B cell (primary cell): ENCODE results near the gene RPTOR. TPM values are rescaled to one million over a fixed set of nuclear protein-coding genes. Genes with fewer than 3 reads are reported as not detected.

Experiments used
- ATAC-seq: fragments of 200-7000 bp; cut with Tn5 transposase; one replicate; pipeline ENCODE4 v1.10.0; 2021; ENCODE audit warnings: low read depth, mild to moderate bottlenecking, moderate number of reproducible peaks, moderate library complexity
- CTCF ChIA-PET: fragments of 350-600 bp; sonication (Branson Sonifier 250); formaldehyde crosslinking; loops from one replicate; lab custom pipeline; 2021; ENCODE audit warnings: antibody characterized with exemption, inconsistent platforms; lab: Charles Lee
- POLR2A ChIA-PET: fragments of 350-600 bp; sonication (Branson Sonifier 250); formaldehyde crosslinking; loops from one replicate; lab custom pipeline; 2021; ENCODE audit warnings: antibody characterized with exemption; lab: Charles Lee
- DNase-seq: peaks from one replicate; pipeline ENCODE4 v3.0.0; 2013
- H2AFZ ChIP-seq: 2 replicates; pipeline ENCODE4 v1.6.1; 2012; ENCODE audit warnings: mild to moderate bottlenecking, low read depth, low read length; ENCODE audit not compliant: insufficient read depth, poor library complexity, severe bottlenecking
- H3K27ac ChIP-seq, 2 donors: 1 replicate in 1 of 2; 2 replicates in 1 of 2; pipeline ENCODE4 v1.5.1; 2012 to 2013; ENCODE audit warnings: low read length in 2 of 2, mild to moderate bottlenecking in 2 of 2, moderate library complexity in 1 of 2
- H3K27me3 ChIP-seq, 4 experiments: fragments of 200-600 bp in 1 of 4; sonication (generic) in 1 of 4; replicated peaks in 1 of 4; 1 replicate in 2 of 4; 2 replicates in 2 of 4; pipeline versions ENCODE4 v1.6.1 to v1.7.0; 2013 to 2016; ENCODE audit warnings: low read length in 3 of 4, mild to moderate bottlenecking in 2 of 4, mixed read lengths in 1 of 4, moderate library complexity in 1 of 4; ENCODE audit not compliant: insufficient read depth in 4 of 4, control insufficient read depth in 3 of 4; ENCODE audit errors: control extremely low read depth in 1 of 4
- H3K36me3 ChIP-seq, 2 experiments: replicated peaks in 1 of 2; 1 replicate in 1 of 2; 2 replicates in 1 of 2; pipeline versions ENCODE4 v1.6.1 to v1.7.1; 2013; ENCODE audit warnings: low read length in 1 of 2; ENCODE audit not compliant: insufficient read depth in 2 of 2, control insufficient read depth in 1 of 2; ENCODE audit errors: control extremely low read depth in 1 of 2, extremely low read depth in 1 of 2
- H3K4me1 ChIP-seq, 2 donors: fragments of 200-600 bp in 1 of 2; sonication (generic) in 1 of 2; 1 replicate in 1 of 2; 2 replicates in 1 of 2; pipeline versions ENCODE4 v1.5.1 to v1.6.1; 2013 to 2017; ENCODE audit warnings: low read length in 2 of 2; ENCODE audit not compliant: control insufficient read depth in 2 of 2, insufficient read depth in 2 of 2
- H3K4me2 ChIP-seq: replicated peaks from 2 replicates; pipeline ENCODE3; 2012; ENCODE audit warnings: mild to moderate bottlenecking, low read depth, low read length; ENCODE audit not compliant: poor library complexity, severe bottlenecking
- H3K4me3 ChIP-seq, 5 experiments: fragments of 200-600 bp in 1 of 5; sonication (generic) in 1 of 5; 1 replicate in 3 of 5; 2 replicates in 2 of 5; pipeline versions ENCODE4 v1.5.1 to v1.7.0; 2011 to 2016; ENCODE audit warnings: low read length in 4 of 5, mild to moderate bottlenecking in 4 of 5, low read depth in 2 of 5, control low read depth in 1 of 5, moderate library complexity in 1 of 5; ENCODE audit not compliant: insufficient read depth in 1 of 5; ENCODE audit errors: control extremely low read depth in 1 of 5, extremely low read depth in 1 of 5
- H3K79me2 ChIP-seq: fragments of 200-600 bp; sonication (generic); one replicate; pipeline ENCODE4 v1.6.0; 2016; ENCODE audit warnings: low read length; ENCODE audit not compliant: control insufficient read depth, insufficient read depth
- H3K9ac ChIP-seq: fragments of 200-600 bp; sonication (generic); 2 replicates; pipeline ENCODE4 v1.6.1; 2017; ENCODE audit warnings: mild to moderate bottlenecking, low read length, moderate library complexity
- H3K9me3 ChIP-seq, 3 donors: one replicate each; pipeline versions ENCODE4 v1.6.1 to v1.7.1; 2013; ENCODE audit warnings: low read length in 2 of 3; ENCODE audit not compliant: control insufficient read depth in 2 of 3, insufficient read depth in 1 of 3; ENCODE audit errors: control extremely low read depth in 1 of 3
- H4K20me1 ChIP-seq: 2 replicates; pipeline ENCODE4 v1.6.0; 2012; ENCODE audit warnings: mild to moderate bottlenecking, low read length; ENCODE audit not compliant: insufficient read depth, control insufficient read depth, poor library complexity, severe bottlenecking
- H3K27ac Mint-ChIP-seq: one replicate; pipeline ENCODE4 v1.8.0; 2021; ENCODE audit warnings: mixed read lengths
- H3K27me3 Mint-ChIP-seq: one replicate; pipeline ENCODE4 v1.8.0; 2021; ENCODE audit warnings: mixed read lengths
- H3K4me1 Mint-ChIP-seq: one replicate; pipeline ENCODE4 v1.8.0; 2021; ENCODE audit warnings: mixed read lengths
- H3K4me3 Mint-ChIP-seq: one replicate; pipeline ENCODE4 v1.8.0; 2021; ENCODE audit warnings: mixed read lengths
- H3K9me3 Mint-ChIP-seq: one replicate; pipeline ENCODE4 v1.8.0; 2022; ENCODE audit warnings: mixed read lengths; ENCODE audit not compliant: insufficient read depth
- CTCF ChIP-seq: fragments of 200-600 bp; IDR thresholded peaks from one replicate; pipeline ENCODE4 v1.8.0; 2022; ENCODE audit warnings: antibody characterized with exemption, mild to moderate bottlenecking
- EZH2 ChIP-seq: IDR thresholded peaks from 2 replicates; pipeline ENCODE4 v1.6.1; 2012; ENCODE audit warnings: borderline replicate concordance, low read depth, mild to moderate bottlenecking, moderate library complexity, low read length; ENCODE audit not compliant: insufficient read depth, poor library complexity, severe bottlenecking
- WGBS: methylation state at CpG from one replicate; pipeline ENCODE4 v1.1.5; 2013; ENCODE audit warnings: missing lambda C conversion rate; ENCODE audit not compliant: insufficient coverage; 5-methylcytosine and 5-hydroxymethylcytosine counted together
- intact Hi-C: fragments of 100-400 bp; cut with micrococcal nuclease; formaldehyde crosslinking; loops from one replicate; pipeline ENCODE4 v1.10.0; 2022
- polyA plus RNA-seq: library from polyadenylated mRNA; depleted of rRNA; stranded (reverse); fragments of >200 nt; gene quantifications from 2 replicates; pipeline ENCODE4 v1.2.3, GENCODE V29; 2012
- total RNA-seq, 2 donors: library from RNA; stranded (reverse); fragments of 120-200 nt in 1 of 2; gene quantifications; 1 replicate in 1 of 2; 2 replicates in 1 of 2; pipeline versions ENCODE4 v1.2.3 to v1.2.4, GENCODE V29; 2013 to 2022

RPTOR gene
- total and polyA plus RNA-seq, 2 donors (not counting 1 experiment from before 2014, with no cell fraction given), result 13.4 to 58.8 TPM

GRCh38 chr17:80798595-80799537 is 254.2 kb downstream of the RPTOR start:
- Histone ChIP-seq H3K9me3 (peaks cover 0 to 6% (median 0%) of the 10 kb centered on the region in 3 donors), H3K4me2 (no peak overlapping the region), H4K20me1 (no peaks in the 10 kb centered on the region), H3K36me3 (peaks cover 0 to 9% of the 10 kb centered on the region in 2 experiments), H3K9ac (no peak overlapping the region), H2AFZ (no peak overlapping the region), H3K4me3 (no peak overlapping the region), H3K27ac (no peak overlapping the region), H3K79me2 (no peaks in the 10 kb centered on the region), H3K4me1 (no peaks in the 10 kb centered on the region), H3K27me3 (no peaks in the 10 kb centered on the region)
- Mint-ChIP-seq H3K27ac (no peak overlapping the region), H3K4me3 (no peak overlapping the region), H3K4me1 (no peaks in the 10 kb centered on the region), H3K27me3 (no peaks in the 10 kb centered on the region), H3K9me3 (no peaks in the 10 kb centered on the region)
- intact Hi-C loops, result no loop called here
- DNase-seq (no peak), ATAC-seq (no peak)
- ChIA-PET CTCF (no interaction called here), POLR2A (no interaction called here)
- 97% methylated on average over 15 of the region's 25 CpGs for WGBS
- TF ChIP-seq CTCF, result no peak
- TF ChIP-seq EZH2, result no peak
